HG02973 (cell line): ENCODE data around the gene VSX2.

Experiments
- ATAC-seq: cut with Tn5 transposase; IDR thresholded peaks from one replicate; pipeline ENCODE4 v1.9.1; 2021; ENCODE audit warnings: moderate library complexity; ENCODE audit not compliant: unreplicated experiment

Gene VSX2

GRCh38 chr14:74297986-74298385 is 58.7 kb downstream of the VSX2 start:
- no peak for ATAC-seq

- ATAC-seq = no peak
Observed at GRCh38 chr14:74299061-74299545, 59.9 kb downstream of the VSX2 start.

GRCh38 chr14:74301594-74302151 is 62.4 kb downstream of the VSX2 start:
- ATAC-seq = no peak

- no peak for ATAC-seq
Observed at GRCh38 chr14:74302152-74302628, 62.9 kb downstream of the VSX2 start.

- peak; percentile 95 for ATAC-seq
Observed at GRCh38 chr14:74302634-74303569, 63.7 kb downstream of the VSX2 start, which contains the start of gene ABCD4. TSS of gene ABCD4 (minus strand) at chr14:74302934. CDS start at chr14:74302912, 22 bp downstream.

- ATAC-seq = no peak
Observed at GRCh38 chr14:74308695-74309094, 69.4 kb downstream of the VSX2 start.

GRCh38 chr14:74309125-74310022 is 70.1 kb downstream of the VSX2 start:
- no peak for ATAC-seq

- ATAC-seq = no peak
Observed at GRCh38 chr14:74312161-74312560, 72.9 kb downstream of the VSX2 start.
